ENCODE results near the gene LEP. TPM values are rescaled to one million over a fixed set of nuclear protein-coding genes. Genes with fewer than 3 reads are reported as not detected.

Gene LEP
- total and polyA plus RNA-seq, 4 donors = 0.02 TPM; not detected in 3

DNA sequence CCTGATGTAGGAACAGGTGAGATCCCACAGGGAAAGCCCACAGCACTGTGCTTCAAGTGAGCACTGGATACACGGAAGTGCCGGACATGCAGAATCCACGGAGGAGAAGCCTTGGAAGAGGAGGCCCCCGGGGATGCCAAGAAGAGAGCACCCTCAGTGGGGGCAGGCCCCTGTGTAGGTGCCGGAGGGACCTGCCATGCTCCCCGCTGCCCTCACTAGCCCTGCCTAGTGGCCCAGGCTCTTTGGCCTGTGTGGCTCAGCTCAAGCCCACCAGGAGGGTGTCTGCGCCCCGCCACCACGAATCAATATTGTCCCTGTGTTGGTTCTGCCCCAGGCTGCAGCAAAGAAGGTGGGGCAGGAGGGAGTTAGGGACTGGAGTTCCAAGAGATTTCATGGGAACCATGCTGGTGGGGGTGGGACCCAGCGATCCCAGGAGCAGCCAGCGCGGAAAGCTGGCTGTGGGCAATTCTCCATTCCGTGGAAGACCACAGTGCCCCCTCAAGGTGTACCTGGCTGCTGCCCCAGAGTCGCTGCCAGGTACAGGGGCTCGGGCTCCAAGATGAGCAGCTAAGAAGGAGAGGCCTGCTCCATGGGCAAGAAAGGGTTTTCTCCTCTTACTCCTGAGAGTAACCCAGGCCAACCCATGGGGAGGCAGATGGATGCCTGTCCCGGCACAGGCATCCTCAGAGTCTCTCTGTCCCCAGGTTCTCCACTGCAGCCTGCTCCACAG, 34.9 kb upstream of the LEP start:
- Histone ChIP-seq H3K9me3 (ENCODE audit: control insufficient read depth in 4 of 4, low read length in 3 of 4) (no peaks in the 10 kb centered on the region), H3K27me3 (ENCODE audit: control insufficient read depth in 4 of 4, insufficient read depth in 4 of 4, low read length in 3 of 4) (peaks cover 0 to 5% (median 0%) of the 10 kb centered on the region in 4 donors), H3K4me3 (ENCODE audit: low read depth in 1 of 3, low read length in 3 of 3) (no peak overlapping the region), H3K9ac (ENCODE audit: low read depth in 1 of 2, low read length in 2 of 2) (no peak overlapping the region), H3K36me3 (ENCODE audit: control insufficient read depth in 4 of 4, insufficient read depth in 3 of 4, low read depth in 1 of 4, low read length in 3 of 4) (no peaks in the 10 kb centered on the region), H3K27ac (ENCODE audit: low read depth in 1 of 2, low read length in 2 of 2) (no peak overlapping the region), H3K4me1 (ENCODE audit: control insufficient read depth in 4 of 4, insufficient read depth in 4 of 4, low read length in 3 of 4) (peaks cover 2 to 5% (median 4%) of the 10 kb centered on the region in 4 donors)
- no peak for TF ChIP-seq HNF4A (conservative IDR thresholded peaks at IDR 0.05)
- TF ChIP-seq ZBTB33 (IDR thresholded peaks at IDR 0.05) = no peak
- no peak for TF ChIP-seq JUND (IDR thresholded peaks at IDR 0.05)
- no peak for TF ChIP-seq TAF1 (conservative IDR thresholded peaks at IDR 0.05)
- TF ChIP-seq, protein P1, sequence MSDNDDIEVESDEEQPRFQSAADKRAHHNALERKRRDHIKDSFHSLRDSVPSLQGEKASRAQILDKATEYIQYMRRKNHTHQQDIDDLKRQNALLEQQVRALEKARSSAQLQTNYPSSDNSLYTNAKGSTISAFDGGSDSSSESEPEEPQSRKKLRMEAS (IDR thresholded peaks at IDR 0.05) = no peak
- no peak for TF ChIP-seq SP1 (IDR thresholded peaks at IDR 0.05)
- TF ChIP-seq RXRA (IDR thresholded peaks at IDR 0.05) = no peak
- TF ChIP-seq REST (IDR thresholded peaks at IDR 0.05) = no peak
- TF ChIP-seq FOXA2 (IDR thresholded peaks at IDR 0.05) = no peak
- no peak for TF ChIP-seq FOXA1 (IDR thresholded peaks at IDR 0.05)
- 82% methylated on average over 16 of the region's 16 CpGs for WGBS
- DNase-seq (ENCODE audit: low spot score) = no peak

DNA sequence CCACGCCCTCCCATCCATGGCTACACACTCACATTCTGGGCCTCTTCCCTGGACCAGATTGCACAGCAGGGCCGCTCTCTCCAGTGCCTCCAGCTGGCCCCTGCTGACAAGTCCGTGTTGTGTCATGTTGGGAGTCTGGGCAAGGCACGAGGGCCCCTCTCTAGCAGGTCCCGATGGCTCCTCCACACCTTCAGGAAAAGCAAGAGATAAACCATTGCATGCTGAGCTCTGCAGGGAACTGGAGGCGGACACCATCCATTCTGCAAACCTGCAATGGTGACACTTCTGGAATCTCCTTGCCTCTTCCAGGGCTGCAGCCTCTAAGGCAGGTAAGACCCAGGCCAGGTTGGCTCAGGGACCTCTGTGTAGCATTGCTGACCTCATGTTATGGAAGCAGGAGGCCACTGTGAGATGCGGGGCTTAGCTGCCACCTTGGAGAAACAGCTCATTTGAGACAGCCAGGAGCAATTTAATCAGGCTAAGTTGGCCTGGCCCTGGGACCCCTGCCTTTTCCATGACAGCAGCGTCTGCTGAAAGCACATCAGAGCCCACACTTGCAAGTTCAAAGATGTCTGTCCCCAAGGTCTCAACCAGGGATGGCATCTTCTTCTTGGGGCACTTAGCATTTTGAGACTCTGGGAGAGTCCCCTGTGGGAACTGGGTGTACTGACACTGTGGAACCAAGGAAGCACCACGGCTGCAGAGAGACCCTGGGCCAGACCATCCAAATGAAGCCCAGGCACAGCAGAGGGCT, 34.2 kb upstream of the LEP start:
- Histone ChIP-seq H3K36me3 (ENCODE audit: control insufficient read depth in 4 of 4, insufficient read depth in 3 of 4, low read depth in 1 of 4, low read length in 3 of 4) (no peaks in the 10 kb centered on the region), H3K27me3 (ENCODE audit: control insufficient read depth in 4 of 4, insufficient read depth in 4 of 4, low read length in 3 of 4) (no peaks in the 10 kb centered on the region), H3K4me1 (ENCODE audit: control insufficient read depth in 4 of 4, insufficient read depth in 4 of 4, low read length in 3 of 4) (no peaks in the 10 kb centered on the region), H3K9me3 (ENCODE audit: control insufficient read depth in 4 of 4, low read length in 3 of 4) (no peaks in the 10 kb centered on the region), H3K27ac (ENCODE audit: low read depth in 1 of 2, low read length in 2 of 2) (no peak overlapping the region), H3K4me3 (ENCODE audit: low read depth in 1 of 3, low read length in 3 of 3) (no peak overlapping the region), H3K9ac (ENCODE audit: low read depth in 1 of 2, low read length in 2 of 2) (no peak overlapping the region)
- no peak for TF ChIP-seq EGR1 (IDR thresholded peaks at IDR 0.05; ENCODE audit: low read depth in 2 of 2)
- WGBS = 57% methylated on average over 9 of the region's 9 CpGs
- no peak for DNase-seq (ENCODE audit: low spot score)

Measured in liver (tissue), 9 donors.